Mucosa of rectum (tissue), 2 donors: ENCODE data around the gene FOXN3.

Experiments
- H3K27ac ChIP-seq, 2 donors: one replicate each; pipeline ENCODE4 v1.7.0; 2013; ENCODE audit warnings: inconsistent platforms in 2 of 2, low read depth in 2 of 2, low read length in 2 of 2
- H3K27me3 ChIP-seq, 2 donors: one replicate each; pipeline ENCODE4 v1.7.0; 2013; ENCODE audit warnings: low read length in 2 of 2; ENCODE audit not compliant: control insufficient read depth in 2 of 2, insufficient read depth in 2 of 2
- H3K36me3 ChIP-seq, 2 donors: one replicate each; pipeline ENCODE4 v1.7.0; 2013; ENCODE audit warnings: low read length in 2 of 2; ENCODE audit not compliant: control insufficient read depth in 2 of 2, insufficient read depth in 2 of 2
- H3K4me1 ChIP-seq, 2 donors: one replicate each; pipeline ENCODE4 v1.7.0; 2013; ENCODE audit warnings: low read length in 2 of 2, mild to moderate bottlenecking in 1 of 2; ENCODE audit not compliant: control insufficient read depth in 2 of 2, insufficient read depth in 2 of 2
- H3K4me3 ChIP-seq, 2 donors: one replicate each; pipeline ENCODE4 v1.7.0; 2013; ENCODE audit warnings: low read length in 2 of 2
- H3K9ac ChIP-seq, 2 donors: one replicate each; pipeline ENCODE4 v1.7.0; 2013; ENCODE audit warnings: low read length in 2 of 2, low read depth in 1 of 2, mild to moderate bottlenecking in 1 of 2
- H3K9me3 ChIP-seq, 2 donors: one replicate each; pipeline ENCODE4 v1.7.0; 2013; ENCODE audit warnings: low read length in 2 of 2; ENCODE audit not compliant: control insufficient read depth in 2 of 2
- donor health status: healthy.
- donor health status: Normal muscosa, but diverticular disease.

The FOXN3 gene

GRCh38 chr14:89422181-89422951 is 5.3 kb upstream of the FOXN3 start:
- Histone ChIP-seq H3K36me3 (no peaks in the 10 kb centered on the region), H3K4me3 (peak overlapping the region; percentile 21 to 40), H3K4me1 (peaks cover 19 to 55% of the 10 kb centered on the region in 2 donors), H3K9me3 (no peaks in the 10 kb centered on the region), H3K27me3 (no peaks in the 10 kb centered on the region), H3K27ac (peak overlapping the region; percentile 53 to 73), H3K9ac (peak overlapping the region in 1 of 2 donors; percentile 52)

DNA sequence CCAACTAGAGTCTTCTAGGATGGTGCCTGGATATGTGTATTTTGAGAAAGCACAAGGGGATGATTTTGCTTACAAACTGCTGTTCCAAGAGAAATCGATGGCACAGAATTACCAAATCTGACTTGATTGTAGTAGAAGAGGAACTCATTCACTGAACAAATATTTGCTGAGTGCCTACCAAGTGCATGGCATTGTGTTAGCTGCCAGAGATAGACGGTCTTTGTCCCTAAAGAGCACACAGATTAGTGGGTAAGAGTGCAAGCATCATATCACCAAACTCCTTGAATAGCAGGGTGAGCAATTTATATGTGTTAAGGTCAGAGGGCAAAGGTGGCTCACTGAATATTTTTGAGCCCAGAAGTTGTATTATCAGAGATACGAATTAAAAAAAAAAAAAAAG is 3.5 kb upstream of the FOXN3 start:
- Histone ChIP-seq H3K4me3 (no peak overlapping the region), H3K4me1 (peaks cover 19 to 55% of the 10 kb centered on the region in 2 donors), H3K27ac (peak overlapping the region in 1 of 2 donors; percentile 38)

GRCh38 chr14:89419973-89420482 is 3.0 kb upstream of the FOXN3 start:
- H3K9me3 ChIP-seq: no peaks in the 10 kb centered on the region
- H3K27ac ChIP-seq: peak overlapping the region in 1 of 2 donors; percentile 38
- peaks cover 23 to 59% of the 10 kb centered on the region in 2 donors for H3K4me1 ChIP-seq
- H3K9ac ChIP-seq: no peak overlapping the region
- no peaks in the 10 kb centered on the region for H3K36me3 ChIP-seq
- H3K4me3 ChIP-seq: no peak overlapping the region
- H3K27me3 ChIP-seq: no peaks in the 10 kb centered on the region

More for the DNA sequence above, 3.5 kb upstream of the FOXN3 start:
- no peaks in the 10 kb centered on the region for H3K27me3 ChIP-seq
- H3K9me3 ChIP-seq: no peaks in the 10 kb centered on the region
- H3K36me3 ChIP-seq: no peaks in the 10 kb centered on the region
- no peak overlapping the region for H3K9ac ChIP-seq

GRCh38 chr14:89418976-89419375 is 1.9 kb upstream of the FOXN3 start:
- H3K36me3 ChIP-seq: no peaks in the 10 kb centered on the region
- H3K27me3 ChIP-seq: no peaks in the 10 kb centered on the region
- no peak overlapping the region for H3K27ac ChIP-seq
- H3K9ac ChIP-seq: no peak overlapping the region
- no peaks in the 10 kb centered on the region for H3K9me3 ChIP-seq
- peaks cover 28 to 58% of the 10 kb centered on the region in 2 donors for H3K4me1 ChIP-seq
- H3K4me3 ChIP-seq: no peak overlapping the region

DNA sequence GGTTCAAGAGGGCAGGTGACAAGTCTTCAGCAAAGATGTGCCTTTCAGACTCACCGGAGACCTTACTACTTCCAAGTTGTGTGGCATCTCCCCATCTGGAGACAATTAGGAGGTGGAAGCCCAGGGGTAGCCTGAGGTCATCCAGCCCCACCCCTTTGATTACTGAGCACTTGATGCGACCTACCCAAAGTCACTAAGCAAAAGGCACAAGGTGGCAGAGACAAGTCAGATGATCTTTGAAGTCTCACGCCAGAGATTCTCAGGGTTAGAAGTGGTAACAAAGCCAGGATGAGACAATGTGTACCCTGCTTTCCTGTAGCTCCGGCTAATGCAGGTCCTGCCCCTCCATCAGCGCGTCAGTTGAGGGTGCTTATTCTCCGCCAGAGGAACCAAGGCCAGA is 1.4 kb upstream of the FOXN3 start:
- no peaks in the 10 kb centered on the region for H3K9me3 ChIP-seq
- H3K4me3 ChIP-seq: no peak overlapping the region
- H3K4me1 ChIP-seq: peaks cover 28 to 53% of the 10 kb centered on the region in 2 donors
- peak overlapping the region; percentile 88 to 92 for H3K9ac ChIP-seq
- no peaks in the 10 kb centered on the region for H3K36me3 ChIP-seq
- no peaks in the 10 kb centered on the region for H3K27me3 ChIP-seq
- H3K27ac ChIP-seq: peak overlapping the region; percentile 85 to 88

DNA sequence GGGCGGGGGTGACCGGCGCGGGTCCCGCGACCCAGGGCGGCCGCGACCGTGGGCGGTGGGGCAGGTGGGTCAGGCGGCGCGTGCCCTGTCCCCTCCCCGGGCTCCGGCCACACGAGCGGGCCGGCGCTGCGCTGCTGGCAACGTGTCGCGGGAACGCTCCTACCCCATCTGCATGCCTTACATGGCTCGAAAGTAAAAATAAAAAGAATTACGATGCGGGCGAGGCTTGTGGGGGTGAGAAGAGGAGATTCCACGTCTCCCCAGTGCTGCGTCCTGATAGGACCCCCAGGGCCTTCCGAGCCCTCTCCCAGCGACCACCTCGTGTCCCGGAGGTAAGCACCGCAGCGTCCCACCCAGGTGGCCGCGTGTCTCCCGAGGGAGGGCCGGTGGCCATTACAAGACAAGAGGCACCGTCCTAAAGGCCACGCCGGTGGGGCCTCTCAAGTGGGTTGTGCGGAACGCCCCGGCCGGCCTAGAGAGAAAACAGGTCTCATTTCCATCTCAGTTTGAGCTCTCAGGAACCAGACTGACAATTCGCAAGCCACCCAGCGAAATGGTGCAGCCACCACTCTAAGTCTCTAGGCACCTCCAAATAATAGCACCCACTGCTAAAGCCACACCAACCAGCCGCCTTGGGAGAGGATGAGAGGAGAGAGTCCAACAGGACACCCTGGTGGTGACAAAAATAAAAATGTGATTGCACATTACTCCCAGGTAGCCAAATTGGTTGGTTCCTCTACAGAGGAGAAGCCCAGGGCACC is 612 bp upstream of the FOXN3 start:
- Histone ChIP-seq H3K27ac (peak overlapping the region; percentile 85 to 88), H3K27me3 (no peaks in the 10 kb centered on the region), H3K9ac (peak overlapping the region; percentile 88 to 92), H3K4me1 (peaks cover 25 to 46% of the 10 kb centered on the region in 2 donors), H3K36me3 (no peaks in the 10 kb centered on the region), H3K9me3 (no peaks in the 10 kb centered on the region), H3K4me3 (peak overlapping the region; percentile 85 to 86)

DNA sequence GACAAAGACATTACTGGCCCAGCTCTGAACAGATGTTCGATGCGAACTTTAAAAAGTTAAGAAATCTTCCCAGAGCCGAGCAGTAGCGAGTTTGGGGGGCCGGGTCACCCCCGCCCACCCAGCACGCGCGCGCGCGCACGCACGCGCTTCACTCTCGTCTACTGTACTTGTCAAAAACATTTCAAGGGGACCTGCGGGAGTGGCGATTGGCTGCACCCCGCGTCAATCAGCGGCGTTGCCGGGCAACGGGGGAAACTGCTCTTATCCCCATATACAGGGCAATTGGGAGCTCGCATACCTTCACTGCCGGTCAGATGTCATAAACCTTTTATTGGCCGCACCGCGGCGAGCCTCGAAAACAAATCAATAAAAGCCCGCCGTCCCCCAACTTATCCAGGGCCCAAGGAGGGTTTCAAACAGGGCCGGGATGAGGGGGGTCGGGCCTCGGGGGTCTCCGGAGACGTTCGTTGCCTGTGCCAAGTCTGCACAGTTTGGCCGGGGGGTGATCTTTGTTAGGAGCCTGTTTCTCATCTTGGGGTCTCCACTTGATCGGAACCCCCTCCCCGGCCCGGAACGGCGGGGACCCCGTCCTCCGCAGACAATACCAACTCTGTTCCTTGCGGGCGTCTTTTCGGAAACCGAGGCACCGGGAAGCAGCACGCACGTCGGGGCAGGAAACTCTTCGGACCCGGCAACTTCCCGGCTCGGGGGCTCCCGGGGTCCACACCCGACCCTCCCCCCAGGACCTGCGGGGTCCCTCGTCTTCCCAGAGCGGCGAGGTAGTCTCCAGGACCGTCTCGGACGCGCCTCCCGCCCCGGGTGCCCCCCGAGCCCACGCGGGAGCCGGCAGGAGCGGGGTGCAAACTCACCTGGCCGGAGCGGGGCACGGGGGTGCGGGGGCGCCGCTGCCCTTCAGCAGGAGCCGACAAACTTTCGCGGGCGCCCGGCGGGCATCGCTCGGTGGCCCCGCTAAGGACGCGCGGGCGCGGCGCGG is 734 bp downstream of the FOXN3 start:
- H3K4me1 ChIP-seq: peaks cover 22 to 38% of the 10 kb centered on the region in 2 donors
- H3K36me3 ChIP-seq: peaks cover 7% of the 10 kb centered on the region in 2 donors
- peak overlapping the region; percentile 70 to 81 for H3K9ac ChIP-seq
- H3K4me3 ChIP-seq: peak overlapping the region; percentile 87 to 100
- peak overlapping the region; percentile 89 to 93 for H3K27ac ChIP-seq
- no peaks in the 10 kb centered on the region for H3K27me3 ChIP-seq
- H3K9me3 ChIP-seq: no peaks in the 10 kb centered on the region

DNA sequence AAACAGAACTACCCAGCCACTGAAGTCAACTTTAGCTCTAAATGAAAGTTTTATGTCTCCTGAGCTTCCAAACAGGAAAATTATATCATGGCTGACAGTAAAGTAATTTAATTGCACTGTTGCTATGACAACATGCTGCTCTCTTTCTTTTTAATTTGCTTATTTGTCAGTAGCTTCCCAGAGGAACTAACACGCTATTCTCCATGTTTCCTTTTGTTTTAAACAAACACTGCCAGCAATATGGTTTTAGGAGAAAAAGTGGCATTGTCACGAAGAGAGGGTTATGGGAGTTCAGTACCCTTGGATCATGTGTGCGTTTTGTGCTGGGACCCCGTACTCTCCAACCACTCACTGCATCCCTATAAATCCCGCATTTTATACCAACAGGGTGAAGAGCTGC is 1.9 kb downstream of the FOXN3 start:
- Histone ChIP-seq H3K27ac (peak overlapping the region; percentile 89 to 93), H3K36me3 (peaks cover 12 to 13% of the 10 kb centered on the region in 2 donors), H3K27me3 (no peaks in the 10 kb centered on the region), H3K4me3 (peak overlapping the region; percentile 87 to 100), H3K9me3 (no peaks in the 10 kb centered on the region), H3K4me1 (peaks cover 23 to 31% of the 10 kb centered on the region in 2 donors), H3K9ac (peak overlapping the region; percentile 70 to 81)

DNA sequence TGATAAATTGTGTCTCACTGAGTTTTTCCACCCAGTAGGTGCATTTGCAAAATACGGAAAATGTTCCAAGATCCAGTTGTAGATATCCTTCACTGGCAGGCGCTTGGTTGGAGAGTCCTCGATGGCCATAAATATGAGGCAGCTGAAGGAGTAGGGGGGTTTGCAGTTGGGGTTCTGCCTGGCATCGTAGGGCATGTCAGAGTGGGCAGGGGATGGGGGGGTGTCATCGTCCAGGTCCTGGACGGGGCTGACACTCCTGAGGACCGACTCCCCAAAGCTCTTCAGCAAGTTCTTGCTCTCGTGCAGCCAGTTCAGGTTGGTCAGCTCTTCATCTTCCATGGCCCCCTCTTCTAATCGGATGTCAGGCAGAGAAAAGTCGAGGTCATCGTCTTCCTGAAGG is 5.1 kb downstream of the FOXN3 start:
- Histone ChIP-seq H3K9me3 (no peaks in the 10 kb centered on the region), H3K4me3 (no peak overlapping the region), H3K27me3 (no peaks in the 10 kb centered on the region), H3K4me1 (peaks cover 10 to 15% of the 10 kb centered on the region in 2 donors), H3K27ac (no peak overlapping the region), H3K9ac (no peak overlapping the region), H3K36me3 (peaks cover 12 to 15% of the 10 kb centered on the region in 2 donors)
